ENCODE data around the gene CDIP1.

DNA sequence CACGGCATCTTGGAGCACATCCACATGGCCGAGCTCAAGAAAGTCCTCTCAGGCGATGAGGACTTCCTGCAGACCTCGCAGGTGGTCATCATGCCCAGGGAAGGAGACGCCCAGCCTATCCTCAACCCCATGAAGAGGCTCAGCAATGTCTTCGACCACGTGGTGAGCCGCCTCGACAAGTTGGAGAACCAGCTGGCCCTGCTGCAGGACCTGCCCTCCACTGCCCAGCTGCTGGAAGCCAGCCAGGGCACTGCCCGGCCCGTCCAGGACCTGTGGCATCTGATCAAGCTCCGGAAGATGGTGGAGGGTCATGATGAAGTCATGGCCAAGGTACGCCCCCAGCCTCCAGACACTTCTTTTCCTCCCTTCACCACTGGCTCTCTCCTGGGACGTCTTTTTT, 18.0 kb upstream of the CDIP1 start:
- TF ChIP-seq, protein P1, sequence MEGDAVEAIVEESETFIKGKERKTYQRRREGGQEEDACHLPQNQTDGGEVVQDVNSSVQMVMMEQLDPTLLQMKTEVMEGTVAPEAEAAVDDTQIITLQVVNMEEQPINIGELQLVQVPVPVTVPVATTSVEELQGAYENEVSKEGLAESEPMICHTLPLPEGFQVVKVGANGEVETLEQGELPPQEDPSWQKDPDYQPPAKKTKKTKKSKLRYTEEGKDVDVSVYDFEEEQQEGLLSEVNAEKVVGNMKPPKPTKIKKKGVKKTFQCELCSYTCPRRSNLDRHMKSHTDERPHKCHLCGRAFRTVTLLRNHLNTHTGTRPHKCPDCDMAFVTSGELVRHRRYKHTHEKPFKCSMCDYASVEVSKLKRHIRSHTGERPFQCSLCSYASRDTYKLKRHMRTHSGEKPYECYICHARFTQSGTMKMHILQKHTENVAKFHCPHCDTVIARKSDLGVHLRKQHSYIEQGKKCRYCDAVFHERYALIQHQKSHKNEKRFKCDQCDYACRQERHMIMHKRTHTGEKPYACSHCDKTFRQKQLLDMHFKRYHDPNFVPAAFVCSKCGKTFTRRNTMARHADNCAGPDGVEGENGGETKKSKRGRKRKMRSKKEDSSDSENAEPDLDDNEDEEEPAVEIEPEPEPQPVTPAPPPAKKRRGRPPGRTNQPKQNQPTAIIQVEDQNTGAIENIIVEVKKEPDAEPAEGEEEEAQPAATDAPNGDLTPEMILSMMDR (IDR thresholded peaks at IDR 0.05; ENCODE audit: low read length), result no peak
- no peak for TF ChIP-seq EZH2 (IDR thresholded peaks at IDR 0.05; ENCODE audit: borderline replicate concordance, low read length)

All from OCI-LY1 (cell line).